ENCODE measurements around the gene PKNOX2. TPM values are rescaled to one million over a fixed set of nuclear protein-coding genes. Genes with fewer than 3 reads are reported as not detected.
A peak's percentile ranks its signal among the peaks of the same experiment; 100 is the strongest.

The PKNOX2 gene
- total and polyA plus RNA-seq, 2 of the 8 experiments (the other 6 are each of a cell fraction or from before 2014, with no cell fraction given) = 2.0 TPM

DNA sequence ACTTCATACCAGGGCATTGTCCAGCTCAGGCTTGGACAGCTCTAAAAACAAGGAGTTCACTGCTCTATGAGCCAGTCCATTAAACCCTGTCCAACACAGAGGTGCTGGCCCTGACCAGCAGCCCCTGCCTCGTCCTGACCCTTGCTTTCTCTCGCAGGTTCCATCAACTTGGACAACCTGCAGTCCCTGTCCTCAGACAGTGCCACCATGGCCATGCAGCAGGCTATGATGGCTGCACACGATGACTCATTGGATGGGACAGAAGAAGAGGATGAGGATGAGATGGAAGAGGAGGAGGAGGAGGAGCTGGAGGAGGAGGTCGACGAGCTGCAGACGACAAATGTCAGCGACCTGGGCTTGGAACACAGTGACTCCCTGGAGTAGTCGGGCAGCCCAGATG is 266.5 kb downstream of the PKNOX2 start:
- Histone ChIP-seq H3K4me3 (ENCODE audit: extremely low read depth in 1 of 4, insufficient read depth in 2 of 4, low read depth in 3 of 4, low read length in 4 of 4) (no peak overlapping the region), H3K79me1 (ENCODE audit: low read depth, low read length) (no peaks in the 10 kb centered on the region), H3K18ac (ENCODE audit: extremely low read depth, low read length) (no peak overlapping the region), H4K5ac (ENCODE audit: insufficient read length, low read depth, low read length) (no peak overlapping the region), H3K4me2 (ENCODE audit: insufficient read depth in 1 of 2, low read depth in 2 of 2, low read length in 2 of 2) (no peak overlapping the region), H3K79me2 (ENCODE audit: control insufficient read depth in 1 of 2, insufficient read depth in 2 of 2, low read length in 2 of 2) (no peaks in the 10 kb centered on the region), H2BK5ac (ENCODE audit: low read depth, low read length) (no peak overlapping the region), H4K20me1 (replicated peaks in 1 of 2; ENCODE audit: control insufficient read depth in 1 of 2, insufficient read depth in 2 of 2, low read length in 2 of 2) (no peaks in the 10 kb centered on the region), H3K27me3 (replicated peaks in 1 of 4; ENCODE audit: control insufficient read depth in 3 of 4, extremely low read depth in 1 of 4, insufficient read depth in 3 of 4, low read length in 3 of 4) (no peaks in the 10 kb centered on the region), H3K9ac (replicated peaks in 1 of 4; ENCODE audit: extremely low read depth in 1 of 4, low read depth in 3 of 4, low read length in 3 of 4) (no peak overlapping the region), H3K9me3 (ENCODE audit: insufficient read depth in 2 of 2, low read depth in 1 of 2, low read length in 1 of 2) (no peaks in the 10 kb centered on the region), H4K8ac (ENCODE audit: extremely low read depth, insufficient read depth, low read length) (no peak overlapping the region; the same call in 1 of the 2 replicates), H3K56ac (replicated peaks; ENCODE audit: insufficient read length, low read depth, low read length) (no peak overlapping the region), H3K4ac (replicated peaks; ENCODE audit: insufficient read length, low read depth, low read length) (no peak overlapping the region), H2BK15ac (ENCODE audit: low read length) (peak overlapping the region; percentile 67; the same call in 1 of the 2 replicates), H3K27ac (ENCODE audit: low read depth, low read length) (no peak overlapping the region), H2BK120ac (replicated peaks; ENCODE audit: low read depth, low read length) (no peak overlapping the region), H2AFZ (ENCODE audit: low read length) (no peak overlapping the region), H2BK20ac (ENCODE audit: low read length) (no peak overlapping the region), H3K23me2 (ENCODE audit: low read depth, low read length) (no peaks in the 10 kb centered on the region), H2BK12ac (ENCODE audit: low read depth, low read length) (no peak overlapping the region), H2AK5ac (ENCODE audit: low read depth, low read length) (0 out of 2 replicates have a peak overlapping the region, but pooled peaks have one; percentile 44), H4K91ac (replicated peaks; ENCODE audit: insufficient read length, low read length) (no peak overlapping the region), H3K4me1 (replicated peaks in 1 of 4; ENCODE audit: control insufficient read depth in 3 of 4, insufficient read depth in 4 of 4, low read length in 3 of 4) (peaks cover 3 to 17% (median 14%) of the 10 kb centered on the region in 4 experiments), H3K23ac (ENCODE audit: insufficient read length) (no peak overlapping the region), H3K36me3 (ENCODE audit: control insufficient read depth in 2 of 4, insufficient read depth in 4 of 4, low read length in 3 of 4) (no peaks in the 10 kb centered on the region), H3K14ac (ENCODE audit: insufficient read length) (no peak overlapping the region)
- 86% methylated on average over 8 of the region's 8 CpGs; no CpG with 5 or more reads in 1 of the 2 experiments for WGBS, 2 experiments (ENCODE audit: extremely low coverage in 1 of 2, insufficient coverage in 1 of 2, insufficient read length in 1 of 2, insufficient replicate concordance in 2 of 2, low coverage in 1 of 2, low lambda C conversion rate in 2 of 2, missing lambda C conversion rate in 1 of 2)
- ChIA-PET CTCF (ENCODE audit: partially characterized antibody) (interaction anchor here (0.6 to 12.7 kb wide), 22 partner anchors 27 to 1963 kb away, joined by 3 to 234 read pairs (median 4); partner anchors contain the start of gene EI24), POLR2A (ENCODE audit: partially characterized antibody) (interaction anchor here (0.8 kb wide), 1 partner anchor 11 kb away, joined by 3 read pairs; no protein-coding TSS in a partner anchor)
- no peak for DNase-seq (ENCODE audit: low read depth in 1 of 2, low spot score in 2 of 2)
- FAIRE-seq = no peak
- TF ChIP-seq RXRA (IDR thresholded peaks at IDR 0.05; ENCODE audit: insufficient read depth, low read depth, low read length) (no peak), JUND (IDR thresholded peaks at IDR 0.05; ENCODE audit: low read length) (no peak)

Measured in H1 (cell line).